PC-9 (cell line): ENCODE results near the gene EPHA1. TPM values are rescaled to one million over a fixed set of nuclear protein-coding genes. Genes with fewer than 3 reads are reported as not detected.

Experiments
- BruUV-seq: library from RNA; stranded (reverse); fragments of 400-500 nt; replicated peaks from 2 replicates; lab custom pipeline; 2021; lab: Mats Ljungman, UMichigan
- CTCF ChIA-PET: fragments of 300-600 bp; sonication (Branson Sonifier 250); formaldehyde crosslinking; loops from one replicate; lab custom pipeline; 2022; ENCODE audit warnings: antibody characterized with exemption; lab: Charles Lee
- POLR2A ChIA-PET: fragments of 300-600 bp; sonication (Branson Sonifier 250); formaldehyde crosslinking; loops from one replicate; lab custom pipeline; 2022; ENCODE audit warnings: antibody characterized with exemption; ENCODE audit not compliant: unreplicated experiment; lab: Charles Lee
- DNase-seq, 2 experiments: peaks; one replicate each; pipeline versions ENCODE4 v3.0.0 to v3.0.0-alpha.2; 2015 to 2022; ENCODE audit warnings: mixed read lengths in 1 of 2
- H2AFZ ChIP-seq: fragments of 200-600 bp; sonication (generic); 2 replicates; pipeline ENCODE4 v1.8.1; 2017; ENCODE audit warnings: antibody characterized with exemption
- H3F3A ChIP-seq: fragments of 200-600 bp; sonication (generic); 2 replicates; pipeline ENCODE4 v1.8.1; 2017; ENCODE audit warnings: antibody characterized with exemption, mild to moderate bottlenecking, low read depth; ENCODE audit not compliant: insufficient read depth
- H3K27ac ChIP-seq: fragments of 200-600 bp; sonication (generic); 2 replicates; pipeline ENCODE4 v1.6.1; 2016; ENCODE audit warnings: mixed run types
- H3K27me3 ChIP-seq: fragments of 200-600 bp; sonication (generic); 2 replicates; pipeline ENCODE4 v1.6.1; 2016; ENCODE audit warnings: low read depth, mixed run types; ENCODE audit not compliant: insufficient read depth
- H3K36me3 ChIP-seq: fragments of 200-600 bp; sonication (generic); 2 replicates; pipeline ENCODE4 v1.6.1; 2016; ENCODE audit warnings: low read depth, mixed run types
- H3K4me1 ChIP-seq: fragments of 200-600 bp; sonication (generic); replicated peaks from 2 replicates; pipeline ENCODE4 v1.6.1; 2016; ENCODE audit warnings: mixed run types; ENCODE audit not compliant: insufficient read depth
- H3K4me2 ChIP-seq: fragments of 200-600 bp; sonication (generic); 2 replicates; pipeline ENCODE4 v1.6.1; 2017; ENCODE audit warnings: mixed run types
- H3K4me3 ChIP-seq: fragments of 200-600 bp; sonication (generic); 2 replicates; pipeline ENCODE4 v1.6.1; 2016; ENCODE audit warnings: mixed run types
- H3K79me2 ChIP-seq: fragments of 200-600 bp; sonication (generic); 2 replicates; pipeline ENCODE4 v1.6.1; 2017; ENCODE audit warnings: low read depth, mixed run types
- H3K9me2 ChIP-seq: fragments of 200-600 bp; sonication (generic); 2 replicates; pipeline ENCODE4 v1.8.1; 2017; ENCODE audit warnings: mild to moderate bottlenecking; ENCODE audit not compliant: insufficient read depth
- H3K9me3 ChIP-seq: fragments of 200-600 bp; sonication (generic); 2 replicates; pipeline ENCODE4 v1.8.1; 2016; ENCODE audit warnings: low read depth; ENCODE audit not compliant: insufficient read depth
- H4K20me1 ChIP-seq: fragments of 200-600 bp; sonication (generic); 2 replicates; pipeline ENCODE4 v1.8.1; 2017; ENCODE audit not compliant: insufficient read depth
- EZH2 ChIP-seq: fragments of 200-600 bp; sonication (generic); IDR thresholded peaks from 2 replicates; pipeline ENCODE4 v1.8.0; 2017; ENCODE audit warnings: antibody characterized with exemption, low read depth
- intact Hi-C: fragments of 100-400 bp; cut with micrococcal nuclease; formaldehyde crosslinking; loops from one replicate; pipeline ENCODE4 v1.10.0; 2022; ENCODE audit not compliant: unreplicated experiment
- total RNA-seq: library from RNA; stranded (reverse); gene quantifications from 2 replicates; pipeline ENCODE4 v1.2.3, GENCODE V29; 2021
- TF ChIP-seq, protein P1 (sequence below): fragments of 200-600 bp; sonication (generic); conservative IDR thresholded peaks from 2 replicates; pipeline ENCODE4 v1.6.1; 2017; ENCODE audit warnings: mixed run types, antibody characterized with exemption, mild to moderate bottlenecking, moderate library complexity

The EPHA1 gene
- total RNA-seq, 1 experiment from 2014 or later, result 35.5 TPM

DNA sequence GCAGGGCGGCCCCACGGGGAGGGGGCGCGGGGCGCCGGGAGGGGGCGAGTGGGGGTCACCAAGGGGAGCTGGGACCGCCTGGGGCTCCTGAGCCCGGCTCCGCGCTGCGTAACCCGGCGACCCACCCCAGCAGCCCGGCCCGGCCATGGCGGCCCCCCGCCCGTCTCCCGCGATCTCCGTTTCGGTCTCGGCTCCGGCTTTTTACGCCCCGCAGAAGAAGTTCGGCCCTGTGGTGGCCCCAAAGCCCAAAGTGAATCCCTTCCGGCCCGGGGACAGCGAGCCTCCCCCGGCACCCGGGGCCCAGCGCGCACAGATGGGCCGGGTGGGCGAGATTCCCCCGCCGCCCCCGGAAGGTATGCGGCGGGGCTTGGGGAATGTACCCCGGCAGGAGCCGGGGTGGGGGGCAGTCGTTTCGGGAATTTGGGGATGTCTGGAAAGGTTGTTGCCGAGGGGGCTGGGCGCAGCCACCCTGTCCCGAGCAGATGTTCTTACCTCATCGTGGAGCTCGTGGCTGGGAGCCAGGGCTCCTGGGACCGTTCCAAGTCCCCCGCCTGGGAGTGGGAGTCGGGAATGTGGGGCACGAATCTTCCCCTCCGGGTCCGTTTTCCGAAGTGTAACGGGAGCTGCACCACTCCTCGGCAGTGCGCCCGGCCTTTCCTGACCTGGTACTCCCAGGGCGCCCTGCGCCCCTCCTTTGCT, 27.1 kb downstream of the EPHA1 start:
- H3K4me3 ChIP-seq, result peak overlapping the region; percentile 74
- H3K27ac ChIP-seq, result peak overlapping the region; percentile 42
- intact Hi-C loops, result loop anchor here (1.0 to 5.0 kb wide), 7 partner anchors 26 to 499 kb away; no protein-coding TSS in a partner anchor
- peaks cover 13% of the 10 kb centered on the region; the same call in 1 of the 2 replicates for H3F3A ChIP-seq
- no peaks in the 10 kb centered on the region for H3K9me3 ChIP-seq
- no peaks in the 10 kb centered on the region for H3K9me2 ChIP-seq
- peaks cover 40% of the 10 kb centered on the region for H4K20me1 ChIP-seq
- peaks cover 26% of the 10 kb centered on the region for H3K4me1 ChIP-seq
- CTCF ChIA-PET, result interaction anchor here (0.7 to 1.1 kb wide), 3 partner anchors 26 to 50 kb away, joined by 3 to 5 read pairs (median 3); partner anchors contain the start of gene EPHA1
- H2AFZ ChIP-seq, result peak overlapping the region; percentile 85
- H3K79me2 ChIP-seq, result peaks cover 64% of the 10 kb centered on the region
- peak in 1 of 2 experiments; percentile 80 for DNase-seq
- H3K27me3 ChIP-seq, result no peaks in the 10 kb centered on the region
- BruUV-seq, result no TSS peak
- POLR2A ChIA-PET, result no interaction called here
- H3K36me3 ChIP-seq, result peaks cover 13% of the 10 kb centered on the region; the same call in 1 of the 2 replicates
- peak overlapping the region; percentile 96 for H3K4me2 ChIP-seq
- TF ChIP-seq, protein P1, sequence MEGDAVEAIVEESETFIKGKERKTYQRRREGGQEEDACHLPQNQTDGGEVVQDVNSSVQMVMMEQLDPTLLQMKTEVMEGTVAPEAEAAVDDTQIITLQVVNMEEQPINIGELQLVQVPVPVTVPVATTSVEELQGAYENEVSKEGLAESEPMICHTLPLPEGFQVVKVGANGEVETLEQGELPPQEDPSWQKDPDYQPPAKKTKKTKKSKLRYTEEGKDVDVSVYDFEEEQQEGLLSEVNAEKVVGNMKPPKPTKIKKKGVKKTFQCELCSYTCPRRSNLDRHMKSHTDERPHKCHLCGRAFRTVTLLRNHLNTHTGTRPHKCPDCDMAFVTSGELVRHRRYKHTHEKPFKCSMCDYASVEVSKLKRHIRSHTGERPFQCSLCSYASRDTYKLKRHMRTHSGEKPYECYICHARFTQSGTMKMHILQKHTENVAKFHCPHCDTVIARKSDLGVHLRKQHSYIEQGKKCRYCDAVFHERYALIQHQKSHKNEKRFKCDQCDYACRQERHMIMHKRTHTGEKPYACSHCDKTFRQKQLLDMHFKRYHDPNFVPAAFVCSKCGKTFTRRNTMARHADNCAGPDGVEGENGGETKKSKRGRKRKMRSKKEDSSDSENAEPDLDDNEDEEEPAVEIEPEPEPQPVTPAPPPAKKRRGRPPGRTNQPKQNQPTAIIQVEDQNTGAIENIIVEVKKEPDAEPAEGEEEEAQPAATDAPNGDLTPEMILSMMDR, result no peak
- TF ChIP-seq EZH2, result no peak

DNA sequence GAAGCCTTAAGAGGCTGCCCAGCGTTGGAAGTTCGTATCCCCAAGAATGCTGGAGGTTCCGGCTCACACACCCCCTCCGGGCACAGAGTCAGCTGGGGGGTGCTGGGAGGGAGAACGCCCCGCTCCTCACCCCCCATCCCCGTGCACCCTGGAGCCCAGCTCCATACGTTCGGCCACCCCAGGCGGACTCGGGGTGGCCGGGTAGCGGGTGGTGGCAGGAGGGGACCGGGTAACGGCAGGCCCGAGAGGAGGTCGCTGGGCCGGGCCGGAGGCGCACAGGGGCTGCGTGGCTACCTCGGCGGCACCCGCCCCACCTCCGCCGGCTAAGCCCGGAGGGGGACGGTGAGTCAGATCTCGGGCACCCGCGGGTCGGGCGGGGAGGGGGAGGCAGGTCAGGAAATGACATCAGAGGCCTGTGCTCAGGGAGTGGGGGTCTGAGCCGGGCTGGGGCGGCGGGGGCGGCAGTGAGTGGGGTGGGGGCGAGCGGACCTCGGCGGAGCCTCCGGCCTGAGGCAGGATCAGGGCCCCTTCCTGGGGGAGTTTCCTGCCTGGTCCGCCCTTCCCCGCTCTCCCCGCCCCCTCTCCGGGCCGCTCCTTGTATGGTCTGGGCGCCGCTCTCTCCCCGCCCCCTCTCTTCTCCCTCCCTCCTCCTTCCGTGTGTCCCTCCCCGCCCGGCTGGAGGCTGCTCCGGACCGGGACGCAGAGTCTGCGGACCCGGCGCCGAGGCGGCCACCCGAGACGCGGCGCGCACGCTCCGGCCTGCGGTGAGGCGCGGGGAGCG, 27.8 kb downstream of the EPHA1 start, which contains the start of gene ZYX:
TSS of gene ZYX (plus strand) at position 700 of the 781 bp plus-strand sequence. CDS start 227 bp downstream, outside the sequence.
- peak; percentile 73 to 96 for DNase-seq
- Histone ChIP-seq H3K79me2 (peaks cover 58% of the 10 kb centered on the region), H3K9me3 (no peaks in the 10 kb centered on the region), H3K4me2 (peak within 1 kb of the TSS; percentile 96), H3K9me2 (no peaks in the 10 kb centered on the region), H3K27ac (peak within 1 kb of the TSS; percentile 89), H3K4me1 (peaks cover 26% of the 10 kb centered on the region), H3K4me3 (peak within 1 kb of the TSS; percentile 74), H3K27me3 (no peaks in the 10 kb centered on the region), H4K20me1 (peaks cover 34% of the 10 kb centered on the region), H3K36me3 (peaks cover 13% of the 10 kb centered on the region; the same call in 1 of the 2 replicates), H2AFZ (peak within 1 kb of the TSS; percentile 85), H3F3A (peaks cover 13% of the 10 kb centered on the region; the same call in 1 of the 2 replicates)
- ChIA-PET POLR2A (interaction anchor here (0.5 to 1.0 kb wide), 3 partner anchors 50 to 120 kb away, joined by 3 to 21 read pairs (median 3); no protein-coding TSS in a partner anchor), CTCF (interaction anchor here (0.6 to 1.0 kb wide), 8 partner anchors 7 to 1406 kb away, joined by 3 to 7 read pairs (median 5); no protein-coding TSS in a partner anchor)
- TF ChIP-seq EZH2, result no peak
- TF ChIP-seq, protein P1, result no peak
- intact Hi-C loops, result loop anchor here (1.0 to 5.0 kb wide), 8 partner anchors 26 to 499 kb away; partner anchors contain the start of gene CASP2
- BruUV-seq, result no TSS peak

DNA sequence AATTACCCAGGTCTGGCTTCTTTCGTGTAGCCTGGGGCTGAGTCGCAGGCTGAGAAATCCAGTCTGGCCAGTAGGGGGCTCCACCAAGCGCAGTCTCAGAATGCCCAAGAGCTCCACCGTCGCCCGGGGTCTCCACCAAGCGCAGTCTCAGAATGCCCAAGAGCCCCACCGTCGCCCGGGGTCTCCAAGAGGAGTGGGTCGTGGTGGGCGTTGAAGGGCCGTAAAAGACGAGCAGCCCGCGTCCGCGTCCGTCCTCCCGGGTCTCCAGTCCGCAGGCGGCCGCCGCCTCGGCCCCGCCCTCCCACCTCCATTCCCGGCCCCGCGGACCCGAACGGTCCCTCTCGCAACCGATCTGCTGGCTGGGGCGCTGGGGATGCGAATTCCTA, 28.4 kb downstream of the EPHA1 start:
- Histone ChIP-seq H3K9me3 (no peaks in the 10 kb centered on the region), H3K9me2 (no peaks in the 10 kb centered on the region), H4K20me1 (peaks cover 29% of the 10 kb centered on the region), H3K4me2 (peak overlapping the region; percentile 96), H3K4me1 (peaks cover 31% of the 10 kb centered on the region), H2AFZ (peak overlapping the region; percentile 85), H3K79me2 (peaks cover 53% of the 10 kb centered on the region), H3K27me3 (no peaks in the 10 kb centered on the region), H3K4me3 (peak overlapping the region; percentile 74), H3K36me3 (peaks cover 13% of the 10 kb centered on the region; the same call in 1 of the 2 replicates), H3K27ac (peak overlapping the region; percentile 89), H3F3A (peaks cover 13% of the 10 kb centered on the region; the same call in 1 of the 2 replicates)
- intact Hi-C loops, result loop anchor here (1.0 to 5.0 kb wide), 5 partner anchors 35 to 498 kb away; partner anchors contain the start of gene CASP2
- ChIA-PET CTCF (interaction anchor here (0.6 to 1.0 kb wide), 7 partner anchors 8 to 1405 kb away, joined by 3 to 7 read pairs (median 4); no protein-coding TSS in a partner anchor), POLR2A (interaction anchor here (0.5 to 1.0 kb wide), 6 partner anchors 49 to 1702 kb away, joined by 3 to 21 read pairs (median 3); no protein-coding TSS in a partner anchor)
- TF ChIP-seq, protein P1, result peak; percentile 99
- TF ChIP-seq EZH2, result no peak
- TSS peak; percentile 58 for BruUV-seq
- DNase-seq, result peak; percentile 75 to 89
